NCI-H748 treated with DMSO at 0.1 percent for 48 hours (cell line): ENCODE data around the gene ATG7.
A peak's percentile ranks its signal among the peaks of the same experiment; 100 is the strongest.
"Not testable (repeated sequence)": the region's sequence is repeated elsewhere in the genome, so short reads cannot be mapped to it uniquely, and the experiment has no call there.

Experiments used
- DNase-seq: peaks from one replicate; lab custom pipeline; 2025; lab: John Stamatoyannopoulos, UW

Gene ATG7

GRCh38 chr3:11509173-11510000 lies 237.2 kb downstream of the ATG7 start:
- peak; percentile 77 for DNase-seq

- peak; percentile 41 for DNase-seq
Measured at GRCh38 chr3:11510001-11510340, 237.8 kb downstream of the ATG7 start.

- no peak for DNase-seq
Measured at GRCh38 chr3:11510356-11510755, 238.2 kb downstream of the ATG7 start.

GRCh38 chr3:11511606-11512005 lies 239.4 kb downstream of the ATG7 start:
- not testable (repeated sequence) for DNase-seq

- not testable (repeated sequence) for DNase-seq
Measured at GRCh38 chr3:11513125-11513816, 241.1 kb downstream of the ATG7 start.

- no peak for DNase-seq
Measured at GRCh38 chr3:11513817-11514135, 241.6 kb downstream of the ATG7 start.

- DNase-seq = no peak
Measured at GRCh38 chr3:11514191-11514821, 242.1 kb downstream of the ATG7 start.

- DNase-seq = no peak
Measured at GRCh38 chr3:11517601-11518000, 245.4 kb downstream of the ATG7 start.

- no peak for DNase-seq
Measured at GRCh38 chr3:11521167-11521566, 249.0 kb downstream of the ATG7 start.

- DNase-seq = no peak
Measured at GRCh38 chr3:11522398-11522715, 250.2 kb downstream of the ATG7 start.

- DNase-seq = no peak
Measured at GRCh38 chr3:11522953-11523571, 250.9 kb downstream of the ATG7 start.

GRCh38 chr3:11523572-11524101 lies 251.4 kb downstream of the ATG7 start:
- no peak for DNase-seq

- not testable (repeated sequence) for DNase-seq
Measured at GRCh38 chr3:11526121-11526520, 253.9 kb downstream of the ATG7 start.

- no peak for DNase-seq
Measured at GRCh38 chr3:11529281-11529680, 257.1 kb downstream of the ATG7 start.

- DNase-seq = peak; percentile 36
Measured at GRCh38 chr3:11530153-11530721, 258.0 kb downstream of the ATG7 start.

- no peak for DNase-seq
Measured at GRCh38 chr3:11532931-11533391, 260.8 kb downstream of the ATG7 start.

GRCh38 chr3:11534011-11534792 lies 262.0 kb downstream of the ATG7 start:
- no peak for DNase-seq

GRCh38 chr3:11534793-11535101 lies 262.6 kb downstream of the ATG7 start:
- no peak for DNase-seq

GRCh38 chr3:11535243-11535960 lies 263.2 kb downstream of the ATG7 start:
- DNase-seq = no peak

- DNase-seq = no peak
Measured at GRCh38 chr3:11536132-11536935, 264.1 kb downstream of the ATG7 start.
